ENCODE data around the gene DPYSL4. TPM values are rescaled to one million over a fixed set of nuclear protein-coding genes. Genes with fewer than 3 reads are reported as not detected.

Gene DPYSL4
- total RNA-seq, 3 donors from 2014 or later (not counting 1 experiment from before 2014, with no cell fraction given), result 0.40 to 1.3 (median 1.0) TPM

DNA sequence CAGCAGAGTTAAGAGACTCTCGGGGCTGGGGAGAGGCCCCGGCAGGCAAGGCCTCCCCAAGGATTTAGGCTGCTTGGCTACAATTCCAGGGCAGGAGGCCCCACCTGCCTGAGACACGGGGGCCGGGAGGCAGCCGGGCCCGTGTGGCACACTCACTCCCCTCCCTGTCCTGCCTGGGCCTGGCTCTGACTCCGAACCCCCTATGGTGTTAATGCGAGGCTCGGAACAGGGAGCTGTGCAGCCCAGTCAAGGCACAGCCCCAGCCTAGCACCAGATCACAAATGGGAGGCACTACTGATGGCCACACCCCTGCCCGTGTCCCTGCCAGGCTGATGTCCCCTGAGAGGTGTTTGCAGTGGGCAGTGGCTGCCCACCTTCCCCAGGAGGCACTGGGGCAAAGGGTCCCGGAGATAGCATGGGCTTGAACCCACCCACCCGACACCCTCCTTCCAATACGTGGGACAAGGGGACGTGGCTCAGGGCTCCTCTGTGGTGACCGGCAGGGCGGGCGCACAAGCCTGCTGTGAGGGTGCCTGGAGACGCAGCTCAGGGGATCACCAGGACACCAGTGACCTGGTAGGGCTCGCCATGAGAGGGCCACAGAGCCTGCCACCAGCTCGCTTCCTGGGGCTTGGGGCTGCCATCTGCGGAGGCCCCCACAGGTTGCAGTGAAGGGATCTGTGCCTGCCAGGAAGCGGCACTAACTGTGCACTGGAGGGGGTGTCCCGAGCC, 37.0 kb downstream of the DPYSL4 start:
- no peaks in the 10 kb centered on the region for H3K27me3 ChIP-seq (ENCODE audit: control insufficient read depth, insufficient read depth, low read length)
- intact Hi-C loops (cut with micrococcal nuclease), result loop anchor here (1.0 to 10.0 kb wide), 2 partner anchors 129 to 231 kb away; no protein-coding TSS in a partner anchor
- DNase-seq (no peak), ATAC-seq (no peak)
- no peak overlapping the region for H3K27ac ChIP-seq (ENCODE audit: low read length)
- Mint-ChIP-seq H3K4me3 (no peak overlapping the region), H3K27ac (no peak overlapping the region), H3K36me3 (no peaks in the 10 kb centered on the region), H3K9me3 (peaks cover 0 to 3% of the 10 kb centered on the region in 2 donors), H3K4me1 (peaks cover 0 to 10% of the 10 kb centered on the region in 2 donors), H3K27me3 (ENCODE audit: low read depth in 2 of 2) (no peaks in the 10 kb centered on the region)
- no peak overlapping the region for H3K4me3 ChIP-seq (ENCODE audit: low read length)
- 92% methylated on average over 23 of the region's 23 CpGs for WGBS (ENCODE audit: insufficient coverage)
- H3K4me1 ChIP-seq (ENCODE audit: control insufficient read depth, insufficient read depth, low read length), result peaks cover 23% of the 10 kb centered on the region
- no peaks in the 10 kb centered on the region for H3K9me3 ChIP-seq (ENCODE audit: control insufficient read depth, insufficient read depth, low read length)
- no peaks in the 10 kb centered on the region for H3K36me3 ChIP-seq (ENCODE audit: control insufficient read depth, insufficient read depth, low read length)
- TF ChIP-seq, protein P1, sequence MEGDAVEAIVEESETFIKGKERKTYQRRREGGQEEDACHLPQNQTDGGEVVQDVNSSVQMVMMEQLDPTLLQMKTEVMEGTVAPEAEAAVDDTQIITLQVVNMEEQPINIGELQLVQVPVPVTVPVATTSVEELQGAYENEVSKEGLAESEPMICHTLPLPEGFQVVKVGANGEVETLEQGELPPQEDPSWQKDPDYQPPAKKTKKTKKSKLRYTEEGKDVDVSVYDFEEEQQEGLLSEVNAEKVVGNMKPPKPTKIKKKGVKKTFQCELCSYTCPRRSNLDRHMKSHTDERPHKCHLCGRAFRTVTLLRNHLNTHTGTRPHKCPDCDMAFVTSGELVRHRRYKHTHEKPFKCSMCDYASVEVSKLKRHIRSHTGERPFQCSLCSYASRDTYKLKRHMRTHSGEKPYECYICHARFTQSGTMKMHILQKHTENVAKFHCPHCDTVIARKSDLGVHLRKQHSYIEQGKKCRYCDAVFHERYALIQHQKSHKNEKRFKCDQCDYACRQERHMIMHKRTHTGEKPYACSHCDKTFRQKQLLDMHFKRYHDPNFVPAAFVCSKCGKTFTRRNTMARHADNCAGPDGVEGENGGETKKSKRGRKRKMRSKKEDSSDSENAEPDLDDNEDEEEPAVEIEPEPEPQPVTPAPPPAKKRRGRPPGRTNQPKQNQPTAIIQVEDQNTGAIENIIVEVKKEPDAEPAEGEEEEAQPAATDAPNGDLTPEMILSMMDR (IDR thresholded peaks at IDR 0.05), result no peak

DNA sequence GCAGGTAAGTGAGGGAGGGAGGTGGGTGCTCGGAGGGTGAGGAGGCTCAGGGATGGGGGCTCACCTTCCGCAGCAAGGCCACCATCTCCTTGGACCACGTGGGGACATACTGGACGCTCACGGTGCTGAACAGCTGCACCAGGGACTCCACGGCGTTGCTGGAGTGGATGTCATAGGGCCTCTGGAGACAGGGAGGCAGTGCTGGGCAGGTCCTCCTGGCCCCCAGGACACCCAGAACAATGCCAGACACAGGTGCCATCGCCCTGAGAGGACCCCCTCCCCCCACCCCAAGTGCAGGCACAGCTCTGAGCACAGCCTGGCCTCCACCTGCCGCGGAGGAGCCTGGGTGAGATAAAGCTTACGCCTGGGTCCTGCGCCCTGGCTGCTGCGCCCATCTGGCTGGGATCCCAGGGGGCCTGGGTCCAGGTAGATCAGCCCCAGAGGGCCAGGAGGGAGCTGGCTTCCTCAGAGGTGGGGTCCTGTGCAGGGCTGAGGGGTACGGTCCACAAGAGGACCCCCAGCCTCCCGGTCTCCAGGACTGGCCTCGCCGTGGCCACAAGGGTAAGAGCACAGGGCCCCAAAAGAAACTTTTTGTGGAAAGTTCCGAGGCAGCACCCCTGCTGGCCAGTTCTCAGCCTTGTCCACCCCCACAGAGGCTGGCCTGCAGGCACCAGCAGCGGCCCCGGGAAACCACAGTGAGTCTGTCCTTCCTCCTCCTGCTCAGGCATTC, 37.8 kb downstream of the DPYSL4 start:
- WGBS (ENCODE audit: insufficient coverage), result 89% methylated on average over 20 of the region's 20 CpGs
- Histone ChIP-seq H3K4me1 (ENCODE audit: control insufficient read depth, insufficient read depth, low read length) (peaks cover 25% of the 10 kb centered on the region), H3K27ac (ENCODE audit: low read length) (no peak overlapping the region), H3K9me3 (ENCODE audit: control insufficient read depth, insufficient read depth, low read length) (no peaks in the 10 kb centered on the region), H3K4me3 (ENCODE audit: low read length) (no peak overlapping the region), H3K36me3 (ENCODE audit: control insufficient read depth, insufficient read depth, low read length) (no peaks in the 10 kb centered on the region), H3K27me3 (ENCODE audit: control insufficient read depth, insufficient read depth, low read length) (no peaks in the 10 kb centered on the region)
- H3K36me3 Mint-ChIP-seq, result no peaks in the 10 kb centered on the region
- H3K27me3 Mint-ChIP-seq (ENCODE audit: low read depth in 2 of 2), result no peaks in the 10 kb centered on the region
- peaks cover 0 to 3% of the 10 kb centered on the region in 2 donors for H3K9me3 Mint-ChIP-seq
- TF ChIP-seq, protein P1 (IDR thresholded peaks at IDR 0.05), result no peak
- ATAC-seq (no peak), DNase-seq (no peak)
- intact Hi-C loops (cut with micrococcal nuclease), result loop anchor here (10.0 kb wide), 1 partner anchor 230 kb away; no protein-coding TSS in a partner anchor
- peaks cover 6 to 16% of the 10 kb centered on the region in 2 donors for H3K4me1 Mint-ChIP-seq
- no peak overlapping the region for H3K27ac Mint-ChIP-seq
- no peak overlapping the region for H3K4me3 Mint-ChIP-seq

DNA sequence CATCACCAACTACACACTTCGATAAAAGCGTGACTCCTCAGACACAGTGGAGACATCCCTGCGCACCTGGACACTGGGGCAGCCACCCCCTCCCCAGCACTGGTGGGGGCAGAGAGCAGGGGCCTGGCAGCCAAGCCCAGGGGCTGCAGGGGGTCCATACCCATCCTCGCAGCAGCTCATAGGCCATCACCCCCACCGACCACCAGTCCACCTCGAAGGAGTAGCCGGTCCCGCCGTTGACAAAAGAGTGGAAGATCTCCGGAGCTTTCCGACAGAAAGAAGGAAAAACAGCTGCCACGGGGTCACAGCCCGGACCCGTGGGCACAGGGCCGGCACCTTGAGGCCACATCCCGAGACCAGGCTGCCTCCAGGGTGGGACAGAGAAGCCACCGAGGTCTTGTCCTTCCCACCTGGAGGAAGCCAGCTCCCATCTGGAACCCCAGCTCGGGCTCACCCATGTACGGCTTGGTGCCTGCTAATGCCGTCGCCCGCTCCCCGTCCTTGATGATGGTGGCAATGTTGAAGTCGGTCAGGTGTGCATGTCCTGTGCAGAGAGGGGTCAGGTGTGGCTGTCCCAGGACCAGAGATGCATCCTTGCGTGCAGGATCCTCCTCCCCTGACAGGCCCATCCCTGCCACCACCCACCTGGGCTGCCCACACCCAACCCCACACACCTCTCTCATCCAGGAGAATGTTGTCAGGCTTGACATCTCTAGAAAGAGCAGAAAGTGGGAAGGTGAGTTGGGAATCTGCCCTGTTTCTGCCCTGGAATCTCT, 38.5 kb downstream of the DPYSL4 start:
- peaks cover 32% of the 10 kb centered on the region for H3K4me1 ChIP-seq (ENCODE audit: control insufficient read depth, insufficient read depth, low read length)
- 95% methylated on average over 24 of the region's 25 CpGs for WGBS (ENCODE audit: insufficient coverage)
- no peaks in the 10 kb centered on the region for H3K27me3 Mint-ChIP-seq (ENCODE audit: low read depth in 2 of 2)
- no peak overlapping the region for H3K4me3 ChIP-seq (ENCODE audit: low read length)
- TF ChIP-seq, protein P1 (IDR thresholded peaks at IDR 0.05), result no peak
- DNase-seq (no peak), ATAC-seq (no peak)
- no peaks in the 10 kb centered on the region for H3K36me3 Mint-ChIP-seq
- H3K36me3 ChIP-seq (ENCODE audit: control insufficient read depth, insufficient read depth, low read length), result no peaks in the 10 kb centered on the region
- intact Hi-C loops (cut with micrococcal nuclease), result loop anchor here (10.0 kb wide), 1 partner anchor 230 kb away; no protein-coding TSS in a partner anchor
- no peaks in the 10 kb centered on the region for H3K9me3 ChIP-seq (ENCODE audit: control insufficient read depth, insufficient read depth, low read length)
- H3K27ac Mint-ChIP-seq, result no peak overlapping the region
- H3K9me3 Mint-ChIP-seq, result peaks cover 0 to 3% of the 10 kb centered on the region in 2 donors
- H3K27me3 ChIP-seq (ENCODE audit: control insufficient read depth, insufficient read depth, low read length), result no peaks in the 10 kb centered on the region
- H3K4me1 Mint-ChIP-seq, result peaks cover 10 to 24% of the 10 kb centered on the region in 2 donors
- H3K27ac ChIP-seq (ENCODE audit: low read length), result no peak overlapping the region
- H3K4me3 Mint-ChIP-seq, result no peak overlapping the region

Measured in natural killer cell (primary cell).